IMR-90 (cell line): Measurements from ENCODE around the gene RPE. TPM values are rescaled to one million over a fixed set of nuclear protein-coding genes. Genes with fewer than 3 reads are reported as not detected.

Experiments used
- ATAC-seq: fragments of 200-7000 bp; cut with Tn5 transposase; 2 replicates; pipeline ENCODE4 v1.9.1; 2020; ENCODE audit warnings: low read depth, mild to moderate bottlenecking, moderate library complexity
- BruUV-seq: library from RNA; stranded (reverse); fragments of 400-500 nt; replicated peaks from 2 replicates; lab custom pipeline; 2021; lab: Mats Ljungman, UMichigan
- CTCF ChIA-PET: fragments of 300-600 bp; formaldehyde crosslinking; extraction: SDS; loops from one replicate; lab custom pipeline; 2021; ENCODE audit warnings: antibody characterized with exemption; lab: Yijun Ruan, JAX
- POLR2A ChIA-PET: fragments of 300-600 bp; sonication (Branson Sonifier 250); formaldehyde crosslinking; loops from one replicate; lab custom pipeline; 2022; ENCODE audit warnings: antibody characterized with exemption; ENCODE audit not compliant: unreplicated experiment; lab: Charles Lee
- DNase-seq: peaks from one replicate; pipeline ENCODE4 v3.0.0; 2013
- H2AFZ ChIP-seq: replicated peaks from 2 replicates; pipeline ENCODE3; 2013; ENCODE audit warnings: low read length, mild to moderate bottlenecking; ENCODE audit not compliant: poor library complexity
- H2AK5ac ChIP-seq: 2 replicates; pipeline ENCODE4 v1.6.1; 2013; ENCODE audit warnings: low read depth, low read length, inconsistent platforms
- H2AK9ac ChIP-seq: replicated peaks from 2 replicates; pipeline ENCODE3; 2013; ENCODE audit warnings: mild to moderate bottlenecking, low read depth, low read length, moderate library complexity; ENCODE audit not compliant: poor library complexity
- H2BK120ac ChIP-seq: 2 replicates; pipeline ENCODE4 v1.6.1; 2013; ENCODE audit warnings: low read depth, low read length, inconsistent platforms
- H2BK15ac ChIP-seq: 3 replicates; pipeline ENCODE4 v1.6.1; 2013; ENCODE audit warnings: low read depth, low read length, inconsistent platforms
- H2BK20ac ChIP-seq: 2 replicates; pipeline ENCODE4 v1.6.1; 2013; ENCODE audit warnings: low read depth, mild to moderate bottlenecking, inconsistent platforms, low read length, moderate library complexity
- H2BK5ac ChIP-seq: 2 replicates; pipeline ENCODE4 v1.6.1; 2013; ENCODE audit warnings: mild to moderate bottlenecking, low read depth, low read length, inconsistent platforms; ENCODE audit not compliant: poor library complexity, severe bottlenecking
- H3K14ac ChIP-seq: replicated peaks from 2 replicates; pipeline ENCODE4 v1.6.1; 2013; ENCODE audit warnings: low read depth, low read length, inconsistent platforms
- H3K18ac ChIP-seq: 2 replicates; pipeline ENCODE4 v1.6.1; 2013; ENCODE audit warnings: low read depth, low read length, control low read depth
- H3K23ac ChIP-seq: 2 replicates; pipeline ENCODE4 v1.6.1; 2013; ENCODE audit warnings: low read depth, low read length, inconsistent platforms
- H3K27ac ChIP-seq: 2 replicates; pipeline ENCODE4 v1.5.1; 2013; ENCODE audit warnings: mild to moderate bottlenecking, control low read depth, low read length; ENCODE audit not compliant: insufficient read depth
- H3K27me3 ChIP-seq: 2 replicates; pipeline ENCODE4 v1.6.1; 2013; ENCODE audit warnings: low read length; ENCODE audit not compliant: control insufficient read depth, insufficient read depth
- H3K36me3 ChIP-seq: 2 replicates; pipeline ENCODE4 v1.6.1; 2013; ENCODE audit warnings: low read length, mixed read lengths; ENCODE audit not compliant: control insufficient read depth, insufficient read depth
- H3K4ac ChIP-seq: 2 replicates; pipeline ENCODE4 v1.6.1; 2013; ENCODE audit warnings: low read depth, low read length, inconsistent platforms
- H3K4me1 ChIP-seq: 2 replicates; pipeline ENCODE4 v1.6.1; 2013; ENCODE audit warnings: low read length, mixed read lengths; ENCODE audit not compliant: control insufficient read depth, insufficient read depth
- H3K4me2 ChIP-seq: 2 replicates; pipeline ENCODE4 v1.6.1; 2013; ENCODE audit warnings: low read depth, mild to moderate bottlenecking, control low read depth, low read length, moderate library complexity
- H3K4me3 ChIP-seq: 2 replicates; pipeline ENCODE4 v1.5.1; 2013; ENCODE audit warnings: low read depth, mild to moderate bottlenecking, control low read depth, low read length, moderate library complexity; ENCODE audit not compliant: insufficient read depth
- H3K56ac ChIP-seq: 2 replicates; pipeline ENCODE4 v1.6.1; 2013; ENCODE audit warnings: low read length, inconsistent platforms; ENCODE audit not compliant: insufficient read depth; ENCODE audit errors: extremely low read depth
- H3K79me1 ChIP-seq, 2 experiments: 2 replicates each; pipeline ENCODE4 v1.6.1; 2013; ENCODE audit warnings: low read length in 2 of 2, inconsistent platforms in 1 of 2, low read depth in 1 of 2
- H3K9ac ChIP-seq: 2 replicates; pipeline ENCODE4 v1.6.1; 2013; ENCODE audit warnings: low read depth, low read length, control low read depth
- H3K9me1 ChIP-seq: 2 replicates; pipeline ENCODE4 v1.6.1; 2013; ENCODE audit warnings: low read length, inconsistent platforms; ENCODE audit not compliant: insufficient read depth
- H3K9me3 ChIP-seq: 2 replicates; pipeline ENCODE4 v1.6.1; 2013; ENCODE audit warnings: low read length; ENCODE audit not compliant: control insufficient read depth, insufficient read depth
- H4K20me1 ChIP-seq: 2 replicates; pipeline ENCODE4 v1.6.1; 2013; ENCODE audit warnings: low read length, inconsistent platforms; ENCODE audit not compliant: insufficient read depth
- H4K5ac ChIP-seq: 2 replicates; pipeline ENCODE4 v1.6.1; 2013; ENCODE audit warnings: mild to moderate bottlenecking, low read depth, low read length, control low read depth
- H4K8ac ChIP-seq, 2 experiments: 2 replicates each; pipeline ENCODE4 v1.6.1; 2013; ENCODE audit warnings: low read depth in 2 of 2, low read length in 2 of 2, control low read depth in 1 of 2, inconsistent platforms in 1 of 2
- H4K91ac ChIP-seq: 2 replicates; pipeline ENCODE4 v1.6.1; 2013; ENCODE audit warnings: low read depth, low read length, inconsistent platforms; ENCODE audit not compliant: insufficient read depth
- MAFK ChIP-seq: IDR thresholded peaks from 2 replicates; pipeline ENCODE4 v1.6.1; 2012; ENCODE audit warnings: low read depth, low read length, improper control_type of control experiment
- MAZ ChIP-seq: IDR thresholded peaks from 2 replicates; pipeline ENCODE4 v1.6.1; 2012; ENCODE audit warnings: low read depth, mild to moderate bottlenecking, low read length, improper control_type of control experiment, moderate library complexity, borderline replicate concordance
- RFX5 ChIP-seq: IDR thresholded peaks from 2 replicates; pipeline ENCODE4 v1.8.0; 2012; ENCODE audit warnings: low read depth, mild to moderate bottlenecking, low read length, moderate library complexity
- WGBS, 2 experiments: methylation state at CpG; one replicate each; pipeline versions ENCODE4 v1.1.5 to v1.1.7; 2013; ENCODE audit warnings: missing lambda C conversion rate in 2 of 2; ENCODE audit not compliant: insufficient read length in 1 of 2; ENCODE audit errors: extremely low coverage in 2 of 2; 5-methylcytosine and 5-hydroxymethylcytosine counted together
- dilution Hi-C: fragments of 300-500 bp; cut with HindIII; formaldehyde crosslinking; loops from one replicate; pipeline ENCODE4 v1.14.3; 2018; ENCODE audit warnings: low sequenced_read_pairs; ENCODE audit not compliant: unreplicated experiment
- in situ Hi-C: fragments of 300-500 bp; cut with MboI; formaldehyde crosslinking; loops from 3 replicates; pipeline ENCODE4 v1.14.3; 2019; ENCODE audit warnings: low sequenced_read_pairs, inconsistent platforms, mixed read lengths
- intact Hi-C: fragments of 100-400 bp; cut with micrococcal nuclease; formaldehyde crosslinking; loops from 2 replicates; pipeline ENCODE4 v1.10.0; 2022
- polyA plus RNA-seq, 3 experiments: library from polyadenylated mRNA; depleted of rRNA; stranded (reverse); fragments of >200 nt; gene quantifications; 2 replicates each; pipeline ENCODE4 v1.2.3, GENCODE V29; 2012; ENCODE audit warnings: low replicate concordance in 1 of 3
- total RNA-seq: library from RNA; depleted of rRNA; stranded (reverse); fragments of >200 nt; gene quantifications from 2 replicates; pipeline ENCODE4 v1.2.3, GENCODE V29; 2012

RPE gene
- total and polyA plus RNA-seq, 2 of the 4 experiments (the other 2 are of a cell fraction), result 66.7 to 339 TPM

- no peak overlapping the region for H3K4me3 ChIP-seq
- H3K18ac ChIP-seq, result no peak overlapping the region
- no peak overlapping the region for H3K9ac ChIP-seq
- H2BK20ac ChIP-seq, result no peak overlapping the region
- no peaks in the 10 kb centered on the region for H3K79me1 ChIP-seq
- H3K14ac ChIP-seq, result no peak overlapping the region
- ChIA-PET POLR2A (no interaction called here), CTCF (no interaction called here)
- H2AK9ac ChIP-seq, result no peak overlapping the region
- no peak overlapping the region for H3K27ac ChIP-seq
- H3K23ac ChIP-seq, result no peak overlapping the region
- H3K36me3 ChIP-seq, result peaks cover 4% of the 10 kb centered on the region; the same call in 1 of the 2 replicates
- no peaks in the 10 kb centered on the region for H3K27me3 ChIP-seq
- H2BK120ac ChIP-seq, result no peak overlapping the region
- H3K4me1 ChIP-seq, result no peaks in the 10 kb centered on the region
- H4K8ac ChIP-seq, result no peak overlapping the region
- H4K5ac ChIP-seq, result no peak overlapping the region
- no peak overlapping the region for H3K4ac ChIP-seq
- no CpG with 5 or more reads among the region's 2 CpGs for WGBS, 2 experiments
- DNase-seq (no peak), ATAC-seq (no peak)
- H3K9me1 ChIP-seq, result no peaks in the 10 kb centered on the region
- H3K56ac ChIP-seq, result no peak overlapping the region
- dilution Hi-C loops, result no loop called here
- H2BK15ac ChIP-seq, result no peak overlapping the region
- no TSS peak for BruUV-seq
- no peaks in the 10 kb centered on the region for H4K20me1 ChIP-seq
- TF ChIP-seq RFX5, result no peak
- peak; percentile 89 for TF ChIP-seq MAFK
- no peak for TF ChIP-seq MAZ
- no peak overlapping the region for H2AFZ ChIP-seq
- H2AK5ac ChIP-seq, result no peak overlapping the region
- no peak overlapping the region for H2BK5ac ChIP-seq
- H3K9me3 ChIP-seq, result no peaks in the 10 kb centered on the region
- H3K4me2 ChIP-seq, result no peak overlapping the region
- in situ Hi-C loops, result no loop called here
- intact Hi-C loops, result no loop called here
- H4K91ac ChIP-seq, result no peak overlapping the region
These were observed 25.7 kb downstream of the RPE start for GRCh38 chr2:210028178-210028577.
